ENCODE results near the gene BBIP1.

The BBIP1 gene

GRCh38 chr10:110857265-110858171 lies 61.5 kb downstream of the BBIP1 start:
- TF ChIP-seq POLR2A (IDR thresholded peaks at IDR 0.05; ENCODE audit: low read depth, low read length), result no peak

GRCh38 chr10:110853921-110854605 lies 64.9 kb downstream of the BBIP1 start:
- FAIRE-seq, result no peak
- DNase-seq (ENCODE audit: insufficient read length, low spot score), result no peak

More at GRCh38 chr10:110857265-110858171, 61.5 kb downstream of the BBIP1 start:
- FAIRE-seq (no peak), DNase-seq (ENCODE audit: insufficient read length, low spot score) (no peak)

DNA sequence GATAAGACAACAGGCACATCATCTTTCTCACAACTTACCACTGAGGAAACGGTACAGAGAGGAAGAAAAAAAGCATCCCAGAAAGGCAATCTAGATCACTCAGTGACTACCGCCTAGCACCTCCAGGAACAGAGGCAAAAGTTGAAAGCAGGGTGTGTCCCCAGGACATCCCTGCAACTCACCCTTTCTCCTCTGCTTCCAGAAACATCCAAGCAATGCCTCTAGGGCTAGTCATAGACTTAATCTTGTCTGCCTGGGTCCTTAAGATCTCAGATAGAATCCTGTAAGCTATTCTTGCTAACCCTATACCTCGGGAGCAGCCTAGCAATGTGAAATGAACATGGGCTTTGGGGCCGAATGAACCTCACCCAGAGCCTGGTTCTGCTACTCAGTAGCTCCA lies 66.0 kb downstream of the BBIP1 start:
- TF ChIP-seq POLR2A (IDR thresholded peaks at IDR 0.05; ENCODE audit: low read depth, low read length), result no peak
- FAIRE-seq, result no peak
- DNase-seq (ENCODE audit: insufficient read length, low spot score), result no peak

More at GRCh38 chr10:110853921-110854605, 64.9 kb downstream of the BBIP1 start:
- no peak for TF ChIP-seq POLR2A (IDR thresholded peaks at IDR 0.05; ENCODE audit: low read depth, low read length)

- DNase-seq (ENCODE audit: insufficient read length, low spot score) (peak; percentile 33), FAIRE-seq (no peak)
- no peak for TF ChIP-seq POLR2A (IDR thresholded peaks at IDR 0.05; ENCODE audit: low read depth, low read length)
Measured at GRCh38 chr10:110852255-110852896, 66.6 kb downstream of the BBIP1 start.

GRCh38 chr10:110851020-110851612 lies 67.9 kb downstream of the BBIP1 start:
- no peak for FAIRE-seq
- TF ChIP-seq POLR2A (IDR thresholded peaks at IDR 0.05; ENCODE audit: low read depth, low read length), result no peak
- DNase-seq (ENCODE audit: insufficient read length, low spot score), result no peak

DNA sequence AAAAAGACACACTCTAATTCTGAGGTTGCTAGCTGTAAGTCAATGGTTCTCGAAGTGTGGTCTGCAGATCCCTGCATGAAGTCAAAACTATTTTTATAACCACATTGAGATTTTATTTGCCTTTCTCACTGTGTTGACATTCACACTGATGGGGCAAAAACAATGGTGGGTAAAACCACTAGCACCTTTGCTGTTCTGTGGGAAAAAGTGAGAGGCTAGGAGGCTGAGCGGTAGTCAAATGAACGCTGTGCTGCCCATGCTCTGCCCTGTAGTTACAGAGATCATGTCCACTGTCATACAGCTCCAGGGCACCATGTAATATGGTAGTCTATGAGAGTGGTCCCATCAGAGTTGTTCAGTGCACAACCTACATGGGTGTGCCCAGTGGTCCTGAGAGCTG lies 68.9 kb downstream of the BBIP1 start:
- DNase-seq (ENCODE audit: insufficient read length, low spot score), result no peak
- no peak for FAIRE-seq
- TF ChIP-seq POLR2A (IDR thresholded peaks at IDR 0.05; ENCODE audit: low read depth, low read length), result no peak

Data from H54 (cell line).